Fibroblast of skin of right biceps (primary cell): ENCODE measurements around the gene USP7.
"Not testable (repeated sequence)": the region's sequence is repeated elsewhere in the genome, so short reads cannot be mapped to it uniquely, and the experiment has no call there.

Source experiments
- DNase-seq: peaks from one replicate; pipeline ENCODE4 v3.0.0-alpha.2; 2013

Gene USP7

GRCh38 chr16:8971416-8971815 is 7.7 kb upstream of the USP7 start:
- no peak for DNase-seq

GRCh38 chr16:8969202-8969897 is 5.6 kb upstream of the USP7 start:
- DNase-seq, result not testable (repeated sequence)

GRCh38 chr16:8968054-8968453 is 4.3 kb upstream of the USP7 start:
- not testable (repeated sequence) for DNase-seq

GRCh38 chr16:8967132-8967821 is 3.6 kb upstream of the USP7 start:
- no peak for DNase-seq

GRCh38 chr16:8966817-8967131 is 3.1 kb upstream of the USP7 start:
- no peak for DNase-seq

- DNase-seq, result no peak
Measured at GRCh38 chr16:8964462-8964861, 756 bp upstream of the USP7 start.

GRCh38 chr16:8963010-8963820 is 491 bp downstream of the USP7 start:
- DNase-seq, result no peak

- no peak for DNase-seq
Measured at GRCh38 chr16:8962393-8963009, 1.2 kb downstream of the USP7 start.

- DNase-seq, result no peak
Measured at GRCh38 chr16:8961811-8962390, 1.8 kb downstream of the USP7 start.

GRCh38 chr16:8960788-8961109 is 3.0 kb downstream of the USP7 start:
- no peak for DNase-seq

GRCh38 chr16:8959921-8960787 is 3.6 kb downstream of the USP7 start:
- DNase-seq, result no peak

GRCh38 chr16:8958344-8959167 is 5.2 kb downstream of the USP7 start:
- peak; percentile 70 for DNase-seq

GRCh38 chr16:8957509-8958157 is 6.1 kb downstream of the USP7 start:
- no peak for DNase-seq

- DNase-seq, result no peak
Measured at GRCh38 chr16:8957063-8957397, 6.7 kb downstream of the USP7 start.

GRCh38 chr16:8956265-8957062 is 7.2 kb downstream of the USP7 start:
- no peak for DNase-seq

GRCh38 chr16:8955828-8956227 is 7.9 kb downstream of the USP7 start:
- no peak for DNase-seq

- DNase-seq, result no peak
Measured at GRCh38 chr16:8953064-8953463, 10.6 kb downstream of the USP7 start.

GRCh38 chr16:8952281-8952751 is 11.4 kb downstream of the USP7 start:
- no peak for DNase-seq

- DNase-seq, result no peak
Measured at GRCh38 chr16:8951447-8952280, 12.0 kb downstream of the USP7 start.
